SK-N-DZ (cell line): ENCODE results near the gene AVPR2.
A peak's percentile ranks its signal among the peaks of the same experiment; 100 is the strongest.

Source experiments
- DNase-seq: peaks from one replicate; pipeline ENCODE4 v3.0.0-alpha.2; 2015; ENCODE audit warnings: low spot score

The AVPR2 gene

DNA sequence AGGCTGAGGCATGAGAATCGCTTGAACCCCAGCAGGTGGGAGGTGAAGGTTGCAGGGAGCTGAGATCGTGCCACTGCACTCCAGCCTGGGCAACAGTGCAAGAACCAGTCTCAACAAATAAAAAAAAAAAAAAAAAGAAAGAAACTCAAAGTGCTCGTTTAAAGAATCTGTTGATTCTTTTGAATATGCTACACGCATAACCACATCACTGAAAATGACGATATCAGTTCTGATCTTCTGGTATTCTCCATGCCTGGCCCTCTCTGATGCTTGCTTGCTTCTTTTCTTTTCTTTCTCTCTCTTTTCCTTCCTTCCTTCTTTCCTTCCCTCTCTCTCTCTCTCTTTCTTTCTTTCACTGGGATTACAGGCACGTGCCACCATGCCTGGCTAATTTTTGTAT, 7.3 kb downstream of the AVPR2 start:
- no peak for DNase-seq

DNA sequence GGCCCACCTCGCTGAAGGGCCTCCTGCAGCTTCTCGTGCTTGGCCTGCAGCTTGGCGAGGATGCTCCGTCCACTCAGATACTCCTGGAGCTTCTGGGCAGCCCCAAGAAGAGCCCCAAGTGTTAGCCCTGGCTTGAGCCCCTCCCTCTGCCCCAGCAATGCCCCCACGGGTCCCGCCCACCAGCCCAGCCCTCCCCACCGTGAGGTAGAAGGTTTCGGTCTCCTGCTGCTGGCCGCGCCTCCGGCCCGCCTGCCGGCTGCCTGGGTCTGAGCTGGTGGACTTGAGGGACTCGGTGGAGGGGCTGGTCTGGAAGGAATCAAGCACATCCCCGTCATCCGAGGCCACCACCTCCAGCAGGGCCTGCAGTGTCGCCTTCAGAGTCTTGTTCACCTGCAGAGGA, 8.7 kb downstream of the AVPR2 start:
- no peak for DNase-seq

DNA sequence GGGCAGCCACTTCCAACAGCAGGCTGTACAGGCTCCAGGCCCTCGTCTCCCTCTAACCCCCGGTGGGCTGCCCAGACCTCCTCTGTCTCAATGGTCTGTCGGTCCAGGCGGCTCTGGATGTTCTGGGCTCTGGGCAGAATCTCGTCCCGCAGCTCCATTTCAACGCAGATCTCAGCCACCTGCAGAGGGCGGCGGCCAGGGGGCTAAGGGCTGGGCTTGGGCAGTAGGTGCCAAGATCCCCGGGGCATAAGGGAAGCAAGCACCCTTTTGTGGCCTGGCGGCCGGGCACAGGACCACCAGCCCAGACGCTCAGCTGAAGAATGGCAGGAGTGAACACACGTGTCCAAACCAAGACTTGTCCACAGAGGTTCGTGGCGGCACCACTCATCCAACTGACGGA, 9.2 kb downstream of the AVPR2 start:
- no peak for DNase-seq

DNA sequence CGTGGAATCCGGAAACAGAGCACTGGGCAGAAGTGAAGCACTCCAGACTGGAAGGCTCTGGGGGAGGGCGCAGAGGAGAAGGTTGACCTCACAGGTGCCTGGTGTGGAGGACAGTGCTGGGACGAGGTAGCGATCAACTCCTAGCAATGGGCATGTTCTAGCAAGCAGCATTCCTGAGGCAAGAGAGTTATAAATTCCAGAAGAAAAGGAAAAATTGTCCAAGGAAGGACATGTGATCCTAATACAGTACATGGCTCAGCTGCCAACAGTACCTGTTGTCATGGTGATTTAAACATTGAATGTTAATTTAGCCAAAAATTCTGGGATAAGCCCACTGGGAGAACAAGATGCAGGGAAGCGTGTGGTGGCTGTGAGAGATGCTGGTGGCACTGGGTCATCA, 13.4 kb downstream of the AVPR2 start:
- DNase-seq = no peak

DNA sequence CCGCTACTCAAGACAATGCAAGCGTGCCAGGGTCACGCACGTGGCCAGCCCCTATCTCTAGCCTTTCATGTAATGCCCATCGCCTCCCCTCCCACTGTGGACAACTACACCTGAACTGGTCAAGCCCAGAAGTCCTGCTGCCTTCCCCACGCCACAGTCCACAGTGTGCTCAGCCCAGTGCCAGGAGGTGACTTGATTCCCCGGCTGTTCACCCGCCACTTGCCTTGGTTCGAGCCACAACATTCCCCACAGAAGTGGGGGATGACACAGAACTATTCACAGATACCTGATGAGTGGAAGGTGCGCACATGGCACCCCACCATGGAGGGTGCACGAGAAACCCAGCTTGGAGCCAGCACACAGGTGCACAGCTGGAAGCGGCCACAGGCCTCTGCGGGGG, 14.8 kb downstream of the AVPR2 start:
- DNase-seq = no peak

DNA sequence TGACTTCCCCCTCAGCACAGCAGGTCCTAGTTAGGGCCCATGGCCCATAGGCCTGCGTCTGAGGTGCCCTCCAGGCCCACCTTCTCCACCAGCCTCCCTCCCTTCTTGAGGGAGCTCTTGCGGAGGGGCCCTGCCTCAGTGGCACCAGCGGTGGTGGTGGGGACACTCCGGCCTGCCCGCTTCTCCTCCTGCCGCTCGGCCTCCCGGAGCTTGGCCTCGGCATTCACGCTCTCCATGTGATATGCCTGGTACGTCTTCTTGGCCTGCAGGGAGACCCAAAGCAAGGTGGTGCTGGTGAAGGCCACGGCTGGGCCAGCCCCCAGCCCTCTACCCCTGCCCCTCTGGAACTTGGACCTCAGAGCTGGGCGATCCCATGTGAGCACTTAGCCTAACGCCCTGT, 16.1 kb downstream of the AVPR2 start:
- no peak for DNase-seq

DNA sequence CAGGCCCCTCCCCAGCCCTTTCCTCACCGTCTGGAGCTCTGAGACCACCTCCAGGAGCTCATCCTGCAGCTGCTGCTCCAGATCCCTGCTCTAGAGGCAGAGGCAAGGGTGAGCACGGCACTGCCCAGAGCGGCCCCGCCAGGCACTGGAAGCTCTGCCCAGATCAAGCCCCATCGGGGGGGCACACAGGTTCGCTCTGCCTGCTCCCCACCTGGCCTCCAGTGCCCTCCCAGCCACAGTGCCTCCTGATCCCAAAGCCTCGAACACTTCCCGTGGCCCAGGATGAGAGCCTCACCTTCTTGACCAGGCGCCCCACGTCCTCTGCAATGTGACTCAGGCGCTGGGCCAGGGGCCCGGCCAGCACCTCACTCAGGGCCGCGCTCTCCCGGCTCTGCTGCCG, 16.6 kb downstream of the AVPR2 start:
- no peak for DNase-seq

DNA sequence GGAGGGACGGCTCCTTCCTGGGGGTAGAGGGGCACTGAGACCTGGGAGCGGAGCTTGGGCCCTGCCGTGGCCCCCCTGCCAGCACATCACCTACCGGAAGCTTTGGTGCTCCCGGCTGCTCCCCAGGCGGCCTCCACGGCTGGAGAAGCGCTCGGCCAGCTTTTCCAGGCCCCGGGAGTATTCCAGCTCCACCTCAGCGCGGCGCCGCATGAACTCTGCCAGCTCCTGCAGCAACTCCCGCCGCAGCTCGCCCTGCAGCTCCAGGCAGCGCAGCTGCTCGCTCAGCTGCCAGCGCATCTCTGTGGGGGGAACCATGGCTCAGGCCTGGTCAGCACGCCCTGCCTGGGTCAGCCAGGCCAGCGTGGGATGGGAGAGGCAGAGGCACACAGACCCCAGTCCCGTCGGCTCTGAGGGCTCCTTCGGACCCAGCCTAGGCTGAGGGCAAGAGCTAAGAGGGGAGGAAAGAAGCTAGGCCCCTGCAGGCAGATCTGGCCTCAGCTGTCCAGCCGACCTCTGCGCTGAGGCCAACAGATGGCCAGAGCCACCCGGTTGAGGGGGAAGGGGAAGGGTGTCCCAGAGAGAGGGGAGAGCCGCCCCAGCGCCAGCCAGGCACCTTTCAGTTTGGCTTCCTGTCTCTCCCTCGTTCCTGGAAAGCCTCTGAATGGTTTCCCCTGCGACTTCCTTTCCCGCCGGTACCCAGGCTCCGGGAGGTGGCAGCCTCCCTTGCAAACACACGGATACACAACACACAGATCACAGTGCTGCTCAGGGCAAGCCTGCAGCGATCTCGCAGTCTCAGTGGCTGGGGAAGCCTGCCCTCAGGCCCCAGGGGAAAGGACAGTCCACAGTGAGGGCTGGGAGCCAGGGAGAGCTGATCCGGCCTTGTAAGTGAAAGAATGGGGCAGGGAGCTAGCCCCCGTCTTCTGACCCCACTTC, 17.3 kb downstream of the AVPR2 start:
- no peak for DNase-seq

DNA sequence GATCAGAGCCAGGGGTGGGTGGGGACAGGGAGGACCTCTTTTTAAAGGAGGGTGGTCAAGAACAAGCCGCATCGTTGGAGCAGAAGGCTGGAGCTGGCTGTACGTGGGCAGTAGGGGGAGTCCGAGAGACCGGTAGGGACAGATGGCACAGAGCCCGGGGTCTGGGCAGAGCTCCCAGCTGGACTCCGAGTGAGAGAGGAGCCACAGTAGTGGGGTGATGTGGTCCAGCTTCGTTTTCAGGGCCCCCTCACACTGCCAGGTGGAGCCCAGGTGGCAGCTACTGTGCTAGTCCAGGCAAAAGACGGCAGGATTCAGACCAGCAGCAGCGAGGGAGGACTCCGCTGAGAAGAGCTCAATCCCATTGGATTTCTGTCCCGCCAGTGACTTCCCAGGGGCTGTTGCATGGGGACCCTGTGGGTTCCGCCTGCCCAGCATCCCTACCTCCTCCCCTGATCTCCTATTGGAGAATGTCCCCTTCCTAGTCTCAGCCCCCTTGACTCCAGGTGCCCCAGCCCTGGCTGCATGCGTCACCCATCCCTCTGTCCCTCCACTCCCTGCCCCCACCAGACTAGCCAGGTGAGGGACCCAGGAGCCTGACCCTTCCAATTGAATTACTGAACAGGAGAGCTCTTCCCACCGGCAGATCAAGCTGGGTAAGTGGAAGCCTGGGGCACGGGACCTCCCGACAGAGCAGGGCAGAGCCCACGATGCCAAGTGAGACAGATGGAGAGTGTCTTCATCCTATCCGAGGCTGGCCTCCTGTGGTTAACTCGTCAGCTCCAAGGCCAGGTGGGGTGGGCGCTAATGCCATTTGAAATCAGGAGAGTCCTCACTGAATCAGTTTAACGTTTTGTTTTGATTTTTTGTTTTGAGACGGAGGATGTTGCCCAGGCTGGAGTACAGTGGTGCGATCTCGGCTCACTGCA, 18.7 kb downstream of the AVPR2 start:
- peak; percentile 67 for DNase-seq

DNA sequence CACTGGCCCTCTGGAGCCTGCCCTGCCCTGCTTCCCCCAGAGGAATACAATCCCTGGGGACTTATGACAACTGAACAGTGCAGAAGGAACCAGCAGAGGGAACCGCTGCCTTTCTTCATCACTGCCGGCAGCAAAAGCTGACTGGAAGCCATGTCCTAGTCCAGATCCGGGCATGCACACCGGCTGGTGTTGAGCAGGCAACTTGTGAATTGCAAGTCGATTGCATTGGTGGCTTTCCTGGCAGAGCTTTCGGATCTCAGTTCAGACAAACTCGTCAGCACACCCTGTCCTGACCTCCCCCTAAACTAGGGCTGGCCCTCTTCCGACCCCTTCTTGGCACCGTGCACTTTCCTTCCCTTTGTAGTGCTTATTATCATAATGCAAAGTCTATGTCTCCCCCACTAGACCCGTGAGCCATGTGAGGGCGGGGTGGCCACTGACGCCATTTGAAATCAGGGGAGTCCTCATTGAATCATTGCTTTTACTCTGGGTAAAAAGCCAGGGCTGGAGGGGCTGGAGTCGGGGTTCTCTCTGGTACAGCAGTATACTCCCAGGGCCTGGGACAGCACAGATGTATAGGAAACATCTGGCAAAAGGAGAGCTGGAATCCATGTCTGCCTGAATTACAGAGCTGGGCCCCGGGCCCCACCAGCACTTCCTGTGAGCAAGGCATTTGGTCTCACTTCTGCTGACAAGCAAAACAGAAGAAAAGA, 19.8 kb downstream of the AVPR2 start:
- peak; percentile 76 for DNase-seq

DNA sequence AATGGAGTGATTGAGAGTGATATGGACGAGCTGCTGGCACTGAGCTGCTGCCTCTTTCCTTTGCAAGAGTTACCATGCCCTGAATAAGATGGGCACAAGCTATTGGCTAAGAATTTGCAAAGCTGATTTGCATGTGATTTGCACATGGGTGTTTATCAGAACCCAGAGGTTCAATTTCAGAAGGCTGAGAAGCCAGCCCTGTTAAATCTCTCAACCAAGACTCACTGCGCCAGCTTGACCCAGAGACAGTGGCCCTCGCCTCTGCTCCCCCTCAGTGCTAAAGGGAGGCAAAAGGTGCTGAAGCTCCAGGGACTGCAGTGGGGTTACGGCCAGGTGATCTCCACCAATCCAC, 20.9 kb downstream of the AVPR2 start:
- no peak for DNase-seq

DNA sequence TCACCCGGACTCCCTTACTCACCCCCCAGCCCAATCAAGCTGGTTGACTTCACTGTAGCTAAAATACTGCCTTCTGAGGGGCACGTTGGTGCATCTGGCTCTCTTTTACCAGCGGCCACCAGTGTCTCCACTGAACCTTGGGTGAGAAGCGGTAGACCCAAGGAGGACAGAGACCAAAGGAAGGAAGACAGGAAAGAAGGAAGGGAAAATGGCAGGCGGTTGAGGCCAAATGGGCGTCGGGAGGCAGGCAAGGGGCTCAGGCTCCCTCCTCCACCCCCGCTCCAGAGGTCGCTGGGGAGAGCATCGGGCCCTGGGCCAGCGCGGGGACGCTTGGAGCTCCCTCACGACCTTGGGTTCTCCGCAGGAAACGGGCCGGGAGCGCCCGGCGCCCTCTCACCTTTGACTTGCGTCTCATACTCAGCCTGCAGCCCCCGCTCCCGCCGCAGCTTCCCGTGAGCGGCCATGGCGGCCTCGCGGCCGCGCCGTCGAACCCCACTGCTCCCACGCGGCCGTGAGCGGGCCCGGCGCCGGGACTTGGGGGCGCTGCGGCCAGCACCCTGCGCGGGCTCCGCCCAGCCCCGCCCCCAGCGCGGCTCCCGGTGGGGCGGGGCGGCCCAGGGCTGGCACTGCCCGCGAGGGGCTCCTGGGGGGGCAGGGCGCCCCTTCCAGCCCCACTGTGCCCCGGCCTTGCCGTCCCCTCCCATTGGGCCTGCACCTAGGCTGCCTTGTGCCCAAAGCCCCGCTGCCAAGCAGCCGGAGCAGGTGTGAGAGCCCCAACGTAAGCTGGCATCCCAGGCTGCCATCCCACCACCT, 21.5 kb downstream of the AVPR2 start, which contains the start of gene ARHGAP4:
ARHGAP4 (minus strand) TSS at position 526 of the 813 bp plus-strand sequence; CDS start at position 464, 62 bp downstream.
- no peak for DNase-seq

DNA sequence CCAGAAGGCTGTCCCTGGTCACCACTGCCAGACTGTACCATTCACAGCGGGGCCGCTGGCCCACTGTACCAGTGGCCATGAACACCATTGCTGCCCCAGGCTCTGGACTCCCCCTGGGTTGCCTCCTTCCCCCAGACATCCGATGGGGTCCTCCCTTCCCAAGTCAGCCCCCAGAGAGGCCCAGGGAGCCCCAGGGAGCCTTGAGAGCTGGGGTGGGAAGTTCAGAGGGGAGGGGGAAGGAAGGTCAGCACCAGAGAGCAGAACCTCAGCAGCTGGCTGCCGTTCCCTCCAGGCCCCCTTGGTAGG, 22.0 kb downstream of the AVPR2 start:
- DNase-seq = no peak

DNA sequence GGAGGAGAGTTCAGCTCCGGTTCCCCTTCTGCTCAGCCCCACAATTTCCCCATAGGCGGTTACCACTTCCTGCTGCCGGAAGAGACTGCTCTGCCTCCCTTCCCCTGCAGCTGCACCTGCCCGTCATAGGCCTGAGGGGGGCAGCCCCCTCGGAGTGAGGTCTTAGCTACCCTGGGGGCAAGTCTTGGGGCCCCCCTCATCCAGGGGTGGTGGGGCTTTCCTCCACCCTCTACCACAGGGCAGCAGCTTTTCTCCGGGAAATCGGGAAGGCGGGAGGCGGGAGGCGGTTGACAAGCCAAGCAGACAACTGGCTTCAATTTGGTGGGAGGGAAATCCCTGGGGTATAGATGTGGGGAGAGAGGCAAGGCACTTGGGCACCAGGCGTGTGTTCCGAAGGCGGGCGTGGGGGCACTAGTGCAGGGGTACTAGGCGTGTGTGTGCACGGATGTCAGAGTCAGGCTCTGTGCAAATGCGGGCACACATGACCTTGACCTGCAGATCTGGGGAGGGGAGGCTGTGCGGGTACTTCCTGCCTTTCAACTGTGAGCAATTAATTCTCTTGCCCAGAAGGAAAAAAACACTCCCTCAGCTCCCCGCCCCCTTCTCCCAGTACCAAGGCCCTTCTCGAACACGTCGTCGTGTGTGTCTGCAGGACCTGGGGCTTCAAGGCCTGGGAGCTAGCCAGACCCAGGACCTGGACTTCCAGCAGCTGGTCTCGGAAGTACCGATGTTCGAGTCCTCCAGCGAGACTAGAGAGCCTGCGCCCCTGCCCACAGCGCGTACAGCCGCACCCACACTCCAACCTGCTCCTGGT, 22.6 kb downstream of the AVPR2 start:
- DNase-seq = peak; percentile 57

DNA sequence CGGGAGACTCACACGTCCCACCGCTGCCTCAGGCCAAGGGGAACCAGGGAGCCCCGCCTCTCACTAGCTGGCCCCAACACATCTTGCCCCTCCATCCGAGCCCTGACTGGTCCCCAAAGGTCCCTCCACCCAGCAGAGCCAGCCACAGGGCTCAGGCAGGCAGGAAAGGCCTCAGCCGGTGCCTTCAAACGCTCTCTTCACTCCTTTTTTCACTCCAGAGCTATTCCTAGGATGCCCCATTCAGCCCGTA, 23.1 kb downstream of the AVPR2 start:
- no peak for DNase-seq

DNA sequence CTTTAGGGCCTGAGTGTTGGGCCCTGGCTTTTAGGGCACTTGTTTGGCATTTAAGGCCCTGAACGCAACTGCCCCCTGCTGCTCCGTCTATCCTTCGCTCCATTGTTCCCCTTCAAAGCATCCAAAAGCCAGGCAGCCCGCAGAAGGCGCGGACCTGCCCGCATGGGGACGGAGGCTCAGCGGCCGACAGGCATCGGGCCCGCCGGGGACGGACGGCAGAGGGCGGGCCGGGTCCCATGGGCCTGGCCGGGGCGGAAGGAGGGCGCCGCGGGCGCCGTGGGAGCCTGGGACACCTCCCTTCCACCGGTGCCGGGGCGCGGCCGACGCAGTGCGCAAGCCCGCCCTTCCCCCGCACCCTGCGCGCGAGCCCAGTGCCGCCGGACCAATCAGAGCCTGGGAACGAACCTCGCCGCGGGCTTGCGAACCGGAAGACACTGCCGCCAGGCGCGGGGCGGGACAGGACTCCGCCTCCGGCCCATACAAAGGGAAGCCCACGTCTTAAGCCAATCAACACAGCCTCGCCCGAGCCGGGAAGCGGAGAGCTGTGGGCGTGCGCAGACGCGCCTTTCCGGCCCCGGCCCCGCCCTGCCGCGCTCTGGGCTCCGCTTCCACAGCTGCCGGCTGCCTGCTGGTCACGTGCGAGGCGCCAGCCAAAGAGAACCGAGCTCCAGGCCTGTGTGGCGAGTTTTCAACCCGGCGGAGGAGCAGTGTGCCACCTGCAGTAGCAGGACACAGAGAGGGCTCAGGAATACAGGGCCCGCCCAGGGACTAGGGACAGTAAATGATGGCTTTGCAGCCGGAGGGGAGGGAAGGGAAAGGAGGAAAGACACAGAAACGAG, 23.7 kb downstream of the AVPR2 start:
- DNase-seq = peak; percentile 98

DNA sequence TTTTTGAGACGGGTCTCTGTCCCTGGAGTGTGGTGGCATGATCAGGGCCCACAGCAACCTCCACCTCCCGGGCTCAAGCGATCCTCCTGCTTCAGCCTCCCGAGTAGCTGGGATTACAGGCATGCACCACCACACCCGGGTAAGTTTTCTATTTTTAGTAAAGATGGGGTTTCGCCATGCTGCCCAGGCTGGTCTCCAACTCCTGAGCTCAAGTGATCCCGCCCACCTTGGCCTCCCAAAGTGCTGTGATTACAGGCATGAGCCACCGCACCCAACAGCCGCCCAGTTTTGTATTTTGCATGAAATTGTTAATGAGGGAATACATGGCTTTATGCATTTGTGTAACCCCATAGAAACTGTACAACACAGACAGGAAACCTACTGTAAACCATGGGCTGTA, 24.4 kb downstream of the AVPR2 start:
- DNase-seq = no peak

DNA sequence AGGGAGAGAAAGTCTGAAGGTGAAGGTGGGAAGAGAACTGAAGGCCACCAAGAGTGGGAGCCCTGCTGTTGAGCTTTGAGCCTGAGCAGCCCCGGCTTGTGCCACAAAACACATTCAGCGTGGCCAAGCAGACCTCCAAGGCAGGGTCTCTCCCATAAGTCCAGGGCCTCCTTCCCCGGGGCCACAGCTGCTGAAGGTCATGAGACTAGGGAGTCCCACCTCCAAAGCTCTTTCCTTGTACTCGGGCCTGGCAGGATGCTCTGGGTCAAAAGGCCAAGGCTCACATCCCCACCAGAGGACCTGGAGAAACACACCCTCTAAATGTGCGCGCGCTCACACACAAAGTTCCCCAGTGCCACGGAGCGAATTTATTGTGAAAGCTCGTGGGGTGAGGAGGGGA, 25.1 kb downstream of the AVPR2 start:
- no peak for DNase-seq

DNA sequence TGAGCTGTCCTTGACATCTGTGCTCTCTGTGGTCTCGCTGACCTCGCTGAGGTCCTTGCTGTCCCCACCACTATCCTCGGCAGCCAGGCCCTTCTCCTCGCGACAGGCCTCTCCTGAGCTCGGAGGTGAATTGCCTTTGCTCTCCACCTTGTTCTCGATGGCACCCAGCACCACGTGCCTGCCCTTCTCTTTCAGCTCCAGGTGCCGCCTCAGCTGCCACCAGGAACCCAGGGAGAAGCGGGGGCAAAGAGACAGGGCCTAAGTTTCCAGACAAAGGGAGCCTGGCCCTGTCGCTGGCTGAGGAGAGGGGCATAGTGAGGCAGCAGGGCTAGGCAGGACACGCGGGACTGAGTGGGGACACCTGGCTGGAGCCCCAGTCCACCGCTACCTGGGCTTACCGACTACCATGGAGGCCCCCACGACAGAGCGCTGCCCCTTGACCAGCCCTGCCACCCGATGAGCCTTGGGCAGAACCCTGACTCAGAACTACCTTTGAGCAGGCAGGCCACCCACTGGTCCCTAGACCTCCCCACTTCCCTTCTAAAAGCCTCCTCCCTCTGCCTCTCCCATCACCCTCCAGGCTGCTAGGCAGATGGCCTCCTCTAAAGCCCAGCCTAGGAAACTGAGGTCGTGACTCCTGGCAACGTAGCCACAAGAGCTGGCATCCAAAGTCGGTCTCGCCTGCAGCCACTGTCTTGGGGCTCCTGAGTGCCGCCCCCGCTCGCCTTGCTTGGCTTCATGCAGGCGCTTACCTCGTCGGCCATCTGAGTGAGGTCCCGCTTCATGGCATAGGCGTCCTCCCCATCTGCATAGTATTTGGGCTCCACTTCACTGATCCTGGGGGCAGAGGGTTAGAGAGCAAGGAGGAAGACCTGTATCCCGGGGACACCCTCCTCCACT, 25.8 kb downstream of the AVPR2 start:
- DNase-seq = no peak
